HG03060 (cell line): ENCODE results near the gene SLC35F4.

Experiments
- ATAC-seq: cut with Tn5 transposase; IDR thresholded peaks from one replicate; pipeline ENCODE4 v1.9.1; 2021; ENCODE audit warnings: low read depth, moderate number of reproducible peaks; ENCODE audit not compliant: unreplicated experiment

SLC35F4 gene

DNA sequence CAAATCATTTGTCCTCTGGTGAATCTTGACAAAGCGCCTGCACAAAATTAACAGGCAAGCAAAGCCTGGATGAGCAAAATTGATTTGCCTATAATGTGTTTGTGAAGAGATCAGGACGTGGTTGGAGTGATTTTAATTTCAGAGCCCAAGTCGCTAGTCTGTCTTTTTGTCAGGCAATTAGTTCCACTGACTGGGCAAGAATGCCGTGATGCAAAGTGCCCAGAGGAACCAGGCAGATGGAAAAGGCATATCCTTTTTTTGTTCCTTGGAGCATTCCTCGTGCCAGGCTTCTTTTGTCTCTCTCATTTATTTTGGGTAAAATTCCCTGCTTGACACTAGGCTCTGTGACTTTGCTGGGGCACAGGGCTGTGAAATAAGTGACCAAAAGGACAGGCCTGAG lies 306.3 kb downstream of the SLC35F4 start:
- no peak for ATAC-seq

DNA sequence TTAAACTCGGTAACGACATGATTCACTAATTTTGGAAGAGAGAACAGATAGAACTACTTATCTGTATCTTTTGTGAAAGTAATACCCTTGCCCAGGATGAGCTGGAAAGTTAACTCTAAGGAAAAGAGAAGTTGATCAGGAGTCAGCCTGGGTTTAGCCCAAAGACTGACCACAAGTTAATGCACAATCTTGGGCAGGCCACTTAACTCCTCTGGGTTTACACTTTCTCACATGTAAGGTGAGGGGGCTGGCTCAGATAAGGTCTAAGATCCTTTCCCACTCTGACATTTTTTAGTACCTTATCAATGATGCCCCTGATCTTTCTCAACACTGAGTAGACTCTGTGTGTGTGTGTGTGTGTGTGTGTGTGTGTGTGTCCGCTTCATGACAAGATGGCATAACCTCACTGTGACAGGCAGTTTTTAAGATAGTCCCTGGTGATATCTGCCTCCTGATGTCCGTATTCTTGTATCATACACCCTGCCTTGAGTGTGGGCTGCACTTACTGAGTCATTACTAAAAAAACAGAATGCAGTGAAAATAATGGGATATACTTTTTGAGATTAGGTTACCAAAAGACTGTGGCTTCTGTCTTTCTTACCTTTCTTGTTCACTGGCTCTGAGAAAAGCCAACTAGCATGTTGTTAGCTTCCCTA lies 316.0 kb downstream of the SLC35F4 start:
- ATAC-seq, result no peak

DNA sequence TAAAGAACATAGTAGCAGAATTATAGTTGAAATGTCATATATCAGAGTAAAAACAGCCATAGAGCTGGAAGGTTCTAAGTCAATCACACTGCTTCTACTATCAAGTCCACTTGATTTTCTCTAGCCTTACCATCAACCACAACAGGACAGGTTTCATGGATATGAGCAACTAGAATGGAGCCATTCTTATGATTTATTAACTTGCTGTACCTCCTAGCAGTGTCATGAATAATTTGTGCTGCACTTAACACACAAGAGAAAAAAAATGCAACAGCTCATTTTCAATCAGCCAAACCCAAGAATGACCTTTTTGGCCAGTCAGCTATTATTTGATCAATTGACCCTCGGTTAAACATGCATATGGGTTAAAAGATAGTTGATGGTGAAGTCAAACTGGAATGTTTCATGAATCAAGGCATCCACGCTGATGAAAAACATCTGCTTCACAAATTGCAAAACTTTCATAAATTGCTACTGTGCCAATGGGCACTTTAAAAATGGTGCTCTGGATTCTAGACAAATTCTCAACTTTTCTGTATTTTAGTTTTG lies 316.8 kb downstream of the SLC35F4 start:
- ATAC-seq, result no peak

DNA sequence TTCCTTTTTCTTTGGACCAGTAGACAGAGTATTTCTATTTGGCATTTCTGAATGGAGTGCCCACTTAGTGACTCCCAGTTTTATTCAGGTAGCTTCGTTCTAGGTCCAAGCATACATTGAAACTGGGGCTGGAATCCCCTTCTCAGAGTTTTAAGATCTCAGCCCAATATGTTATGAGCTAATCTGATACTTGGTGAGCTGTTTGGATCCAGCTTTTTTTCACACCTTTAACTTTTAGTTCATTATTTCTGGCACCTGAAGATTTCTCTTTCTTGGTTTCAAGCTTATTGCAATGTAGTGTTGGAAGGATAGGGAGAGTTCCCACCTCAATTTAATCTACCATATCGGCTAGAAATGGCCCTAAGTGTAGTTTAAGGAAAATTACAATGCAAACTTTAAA lies 318.8 kb downstream of the SLC35F4 start:
- no peak for ATAC-seq

DNA sequence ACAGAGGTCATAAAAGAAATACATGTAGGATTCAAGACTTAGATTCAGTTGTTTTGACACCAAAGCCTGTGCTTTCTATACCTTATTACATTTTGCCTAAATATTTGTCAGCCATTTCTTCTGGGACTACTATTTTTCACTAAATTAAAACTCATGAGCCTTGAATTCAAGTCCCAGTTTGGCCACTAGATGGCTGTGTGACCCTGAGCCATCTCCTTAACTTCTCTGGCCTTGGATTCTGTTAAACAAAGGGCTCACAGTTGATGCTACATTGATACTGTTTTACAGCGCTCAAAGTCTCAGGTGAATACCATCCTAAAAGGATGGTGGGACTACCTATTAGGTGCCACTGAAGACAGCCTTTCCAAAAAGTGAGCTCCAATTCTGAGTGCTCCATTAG lies 332.7 kb downstream of the SLC35F4 start:
- no peak for ATAC-seq

DNA sequence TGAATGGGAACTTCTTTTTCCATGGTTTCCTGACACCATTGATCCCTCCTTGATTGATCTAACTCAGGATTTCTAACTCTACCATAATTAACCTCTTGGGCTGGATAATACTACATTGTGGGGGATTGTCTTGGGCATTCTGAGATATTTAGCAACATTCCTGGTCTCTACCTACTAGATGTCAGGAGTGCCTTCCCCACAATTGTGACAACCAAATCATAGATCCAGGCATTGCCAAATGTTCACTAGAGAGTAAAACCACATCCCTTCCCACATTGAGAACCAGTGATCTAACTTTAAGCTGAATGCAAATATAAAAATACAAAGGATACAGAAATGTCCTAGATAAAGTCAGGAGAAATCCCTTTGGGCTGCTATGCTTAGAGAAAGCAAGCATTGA lies 335.3 kb downstream of the SLC35F4 start:
- ATAC-seq, result no peak

DNA sequence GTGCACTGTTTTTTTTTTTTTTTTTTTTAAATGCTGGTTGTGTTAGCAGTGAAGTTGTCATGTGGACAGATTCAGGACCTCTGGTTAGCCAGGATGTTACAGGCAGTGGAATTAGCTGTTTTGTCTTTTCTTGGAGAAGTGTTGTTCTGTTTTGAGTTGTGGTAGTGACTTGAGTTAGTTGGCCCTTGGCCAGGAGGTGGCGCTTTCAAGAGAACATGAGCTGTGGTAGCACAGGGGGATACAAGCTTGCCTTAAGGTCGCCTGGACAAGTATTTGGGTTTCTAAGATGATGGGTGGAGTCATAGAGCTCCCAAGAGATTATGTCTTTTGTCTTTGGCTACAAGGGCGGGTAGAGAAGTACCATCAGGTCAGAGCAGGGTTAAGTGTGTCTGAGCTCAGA lies 338.9 kb downstream of the SLC35F4 start:
- ATAC-seq, result no peak

DNA sequence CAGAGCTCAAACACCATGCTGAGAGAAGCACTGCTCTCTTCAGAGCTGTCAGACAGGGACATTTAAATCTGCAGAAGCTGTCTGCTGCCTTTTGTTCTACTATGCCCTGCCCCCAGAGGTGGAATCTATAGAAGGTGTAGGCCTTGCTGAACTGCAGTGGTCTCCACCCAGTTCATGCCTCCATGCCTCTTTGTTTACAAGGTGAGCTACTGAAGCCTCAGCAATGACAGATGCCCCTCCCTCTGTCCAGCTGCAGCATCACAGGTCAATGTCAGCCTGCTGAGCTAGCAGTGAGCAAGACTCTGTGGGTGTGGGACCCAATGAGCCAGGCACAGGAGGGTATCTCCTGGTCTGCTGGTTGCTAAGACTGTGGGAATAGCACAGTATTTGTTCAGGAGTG lies 346.8 kb downstream of the SLC35F4 start:
- ATAC-seq, result no peak
